OCI-LY7 (cell line): ENCODE measurements around the gene PATE3.

Experiments
- CTCF ChIP-seq: fragments of 200-600 bp; sonication (generic); conservative IDR thresholded peaks from 2 replicates; pipeline ENCODE4 v1.5.1; 2014; ENCODE audit warnings: mild to moderate bottlenecking, antibody characterized with exemption, low read length, moderate library complexity, mixed read lengths
- EZH2phosphoT487 ChIP-seq: fragments of 200-600 bp; sonication (generic); IDR thresholded peaks from 2 replicates; pipeline ENCODE4 v1.6.1; 2018; ENCODE audit warnings: low read depth, borderline replicate concordance, mild to moderate bottlenecking, mixed run types, antibody characterized with exemption, low read length, moderate library complexity, mixed read lengths

GRCh38 chr11:125784678-125785077 lies 3.2 kb upstream of the PATE3 start:
- TF ChIP-seq CTCF (no peak), EZH2phosphoT487 (no peak)
